GM23338 (cell line): Measurements from ENCODE around the gene PDE2A. TPM values are rescaled to one million over a fixed set of nuclear protein-coding genes. Genes with fewer than 3 reads are reported as not detected.

Source experiments
- ATAC-seq: fragments of 200-7000 bp; cut with Tn5 transposase; 3 replicates; pipeline ENCODE4 v1.9.1; 2020
- DNase-seq: peaks from one replicate; pipeline ENCODE4 v3.0.0-alpha.2; 2015; ENCODE audit warnings: low spot score
- H2AFZ ChIP-seq: fragments of 200-600 bp; sonication (generic); 2 replicates; pipeline ENCODE4 v1.8.0; 2016; ENCODE audit warnings: antibody characterized with exemption, mild to moderate bottlenecking, moderate library complexity
- H3F3A ChIP-seq: fragments of 200-600 bp; sonication (generic); replicated peaks from 2 replicates; pipeline ENCODE4 v1.8.0; 2017; ENCODE audit warnings: antibody characterized with exemption, mixed run types, low read depth
- H3K27ac ChIP-seq: fragments of 200-600 bp; sonication (generic); 2 replicates; pipeline ENCODE4 v1.6.1; 2016; ENCODE audit warnings: low read depth
- H3K27me3 ChIP-seq: fragments of 200-600 bp; sonication (generic); 2 replicates; pipeline ENCODE4 v1.8.0; 2016; ENCODE audit warnings: mild to moderate bottlenecking, mixed run types, moderate library complexity; ENCODE audit not compliant: insufficient read depth
- H3K36me3 ChIP-seq: fragments of 200-600 bp; sonication (generic); 2 replicates; pipeline ENCODE4 v1.8.0; 2016; ENCODE audit warnings: mild to moderate bottlenecking; ENCODE audit not compliant: insufficient read depth
- H3K4me1 ChIP-seq: fragments of 200-600 bp; sonication (generic); 2 replicates; pipeline ENCODE4 v1.8.0; 2016; ENCODE audit warnings: mild to moderate bottlenecking, moderate library complexity; ENCODE audit not compliant: insufficient read depth
- H3K4me2 ChIP-seq: fragments of 200-600 bp; sonication (generic); 2 replicates; pipeline ENCODE4 v1.7.1; 2017; ENCODE audit warnings: mixed run types
- H3K4me3 ChIP-seq: fragments of 200-600 bp; sonication (generic); 2 replicates; pipeline ENCODE4 v1.6.1; 2016; ENCODE audit warnings: mixed run types
- H3K79me2 ChIP-seq: fragments of 200-600 bp; sonication (generic); replicated peaks from 2 replicates; pipeline ENCODE4 v1.8.0; 2017; ENCODE audit warnings: mild to moderate bottlenecking; ENCODE audit not compliant: insufficient read depth
- H3K9me2 ChIP-seq: fragments of 200-600 bp; sonication (generic); 2 replicates; pipeline ENCODE4 v1.8.0; 2017; ENCODE audit not compliant: insufficient read depth
- H4K20me1 ChIP-seq: fragments of 200-600 bp; sonication (generic); replicated peaks from 2 replicates; pipeline ENCODE4 v1.8.0; 2017; ENCODE audit warnings: mild to moderate bottlenecking; ENCODE audit not compliant: insufficient read depth
- H3K27ac Mint-ChIP-seq: 2 replicates; pipeline ENCODE4 v1.8.0; 2020; ENCODE audit warnings: inconsistent platforms, mild to moderate bottlenecking, moderate library complexity, mixed read lengths
- H3K27me3 Mint-ChIP-seq: 3 replicates; pipeline ENCODE4 v1.8.0; 2022; ENCODE audit warnings: low read depth, mild to moderate bottlenecking, moderate library complexity, mixed read lengths, inconsistent platforms; ENCODE audit not compliant: insufficient read depth, poor library complexity
- H3K36me3 Mint-ChIP-seq: 3 replicates; pipeline ENCODE4 v1.8.0; 2021; ENCODE audit warnings: low read depth, mild to moderate bottlenecking, inconsistent platforms, moderate library complexity, mixed read lengths
- H3K4me1 Mint-ChIP-seq: 3 replicates; pipeline ENCODE4 v1.8.0; 2020; ENCODE audit warnings: mild to moderate bottlenecking, inconsistent platforms, mixed read lengths
- H3K4me3 Mint-ChIP-seq: 3 replicates; pipeline ENCODE4 v1.8.0; 2021; ENCODE audit warnings: moderate library complexity, mild to moderate bottlenecking, inconsistent platforms, mixed read lengths
- H3K9me3 Mint-ChIP-seq: 3 replicates; pipeline ENCODE4 v1.8.0; 2020; ENCODE audit warnings: moderate library complexity, mild to moderate bottlenecking, inconsistent platforms, mixed read lengths
- CREB1 ChIP-seq: fragments of 250-450 bp; sonication (Bioruptor Pico); IDR thresholded peaks from 2 replicates; pipeline ENCODE4 v1.5.0; 2020; ENCODE audit warnings: low read depth, mild to moderate bottlenecking, moderate library complexity
- ETS1 ChIP-seq: IDR thresholded peaks from 2 replicates; pipeline ENCODE4 v1.6.1; 2016; ENCODE audit warnings: antibody characterized with exemption
- EZH2 ChIP-seq: fragments of 200-600 bp; sonication (generic); IDR thresholded peaks from one replicate; pipeline ENCODE4 v1.8.0; 2017; ENCODE audit warnings: antibody characterized with exemption, mild to moderate bottlenecking, low read depth; ENCODE audit not compliant: unreplicated experiment
- EZH2phosphoT487 ChIP-seq: fragments of 200-600 bp; sonication (generic); IDR thresholded peaks from one replicate; pipeline ENCODE4 v1.8.1; 2018; ENCODE audit warnings: antibody characterized with exemption; ENCODE audit not compliant: unreplicated experiment
- JUNB ChIP-seq: IDR thresholded peaks from one replicate; pipeline ENCODE4 v1.6.1; 2016; ENCODE audit warnings: antibody characterized with exemption; ENCODE audit not compliant: unreplicated experiment
- NANOG ChIP-seq: IDR thresholded peaks from 2 replicates; pipeline ENCODE4 v1.6.1; 2016; ENCODE audit warnings: antibody characterized with exemption, borderline replicate concordance
- POLR2AphosphoS5 ChIP-seq: IDR thresholded peaks from 2 replicates; pipeline ENCODE4 v1.6.1; 2016; ENCODE audit warnings: antibody characterized with exemption, low read depth
- REST ChIP-seq: IDR thresholded peaks from one replicate; pipeline ENCODE4 v1.6.1; 2018; ENCODE audit warnings: antibody characterized with exemption; ENCODE audit not compliant: unreplicated experiment
- STAT1 ChIP-seq: IDR thresholded peaks from one replicate; pipeline ENCODE4 v1.6.1; 2016; ENCODE audit warnings: antibody characterized with exemption; ENCODE audit not compliant: unreplicated experiment
- ZNF114 ChIP-seq: fragments of 250-450 bp; sonication (Bioruptor Pico); IDR thresholded peaks from 2 replicates; pipeline ENCODE4 v1.5.0; 2020; ENCODE audit warnings: mild to moderate bottlenecking, moderate library complexity
- ZNF331 ChIP-seq: fragments of 250-450 bp; sonication (Bioruptor Pico); IDR thresholded peaks from 2 replicates; pipeline ENCODE4 v1.5.0; 2020; ENCODE audit warnings: low read depth, mild to moderate bottlenecking, moderate library complexity
- ZNF462 ChIP-seq: fragments of 250-450 bp; sonication (Bioruptor Pico); IDR thresholded peaks from 2 replicates; pipeline ENCODE4 v1.5.0; 2020; ENCODE audit warnings: mild to moderate bottlenecking, moderate library complexity
- polyA plus RNA-seq: library from polyadenylated mRNA; unstranded; fragments of >200 nt; fragmentation: Nextera tagmentation; extraction: Ambion mirVana; gene quantifications from 2 replicates; pipeline ENCODE4 v1.2.1, GENCODE V29; 2016
- total RNA-seq: library from RNA; depleted of rRNA; stranded (reverse); fragments of >200 nt; shearing (Covaris generic); gene quantifications from 2 replicates; pipeline ENCODE4 v1.2.3, GENCODE V29; 2014
- TF ChIP-seq, protein P1 (sequence below), 2 experiments: fragments of 200-600 bp in 1 of 2; sonication (generic) in 1 of 2; conservative IDR thresholded peaks; 2 replicates each; pipeline versions ENCODE4 v1.5.1 to v1.6.1; 2016 to 2017; ENCODE audit warnings: antibody characterized with exemption in 2 of 2, low read depth in 2 of 2, mild to moderate bottlenecking in 2 of 2, moderate library complexity in 1 of 2

The PDE2A gene
- total and polyA plus RNA-seq, 2 experiments from 2014 or later, result 4.3 to 16.2 TPM

GRCh38 chr11:72655896-72656464 is 18.2 kb downstream of the PDE2A start:
- H2AFZ ChIP-seq, result no peak overlapping the region
- H3F3A ChIP-seq, result no peaks in the 10 kb centered on the region
- Mint-ChIP-seq H3K27ac (no peak overlapping the region), H3K4me1 (peaks cover 28% of the 10 kb centered on the region), H3K4me3 (no peak overlapping the region), H3K36me3 (no peaks in the 10 kb centered on the region), H3K27me3 (peaks cover 6% of the 10 kb centered on the region), H3K9me3 (no peaks in the 10 kb centered on the region)
- DNase-seq (no peak), ATAC-seq (no peak)
- H3K27ac ChIP-seq, result no peak overlapping the region
- H3K4me3 ChIP-seq, result no peak overlapping the region
- no peaks in the 10 kb centered on the region for H3K9me2 ChIP-seq
- no peak for TF ChIP-seq REST
- TF ChIP-seq, protein P1, sequence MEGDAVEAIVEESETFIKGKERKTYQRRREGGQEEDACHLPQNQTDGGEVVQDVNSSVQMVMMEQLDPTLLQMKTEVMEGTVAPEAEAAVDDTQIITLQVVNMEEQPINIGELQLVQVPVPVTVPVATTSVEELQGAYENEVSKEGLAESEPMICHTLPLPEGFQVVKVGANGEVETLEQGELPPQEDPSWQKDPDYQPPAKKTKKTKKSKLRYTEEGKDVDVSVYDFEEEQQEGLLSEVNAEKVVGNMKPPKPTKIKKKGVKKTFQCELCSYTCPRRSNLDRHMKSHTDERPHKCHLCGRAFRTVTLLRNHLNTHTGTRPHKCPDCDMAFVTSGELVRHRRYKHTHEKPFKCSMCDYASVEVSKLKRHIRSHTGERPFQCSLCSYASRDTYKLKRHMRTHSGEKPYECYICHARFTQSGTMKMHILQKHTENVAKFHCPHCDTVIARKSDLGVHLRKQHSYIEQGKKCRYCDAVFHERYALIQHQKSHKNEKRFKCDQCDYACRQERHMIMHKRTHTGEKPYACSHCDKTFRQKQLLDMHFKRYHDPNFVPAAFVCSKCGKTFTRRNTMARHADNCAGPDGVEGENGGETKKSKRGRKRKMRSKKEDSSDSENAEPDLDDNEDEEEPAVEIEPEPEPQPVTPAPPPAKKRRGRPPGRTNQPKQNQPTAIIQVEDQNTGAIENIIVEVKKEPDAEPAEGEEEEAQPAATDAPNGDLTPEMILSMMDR (conservative IDR thresholded peaks at IDR 0.05; ENCODE audit: low read depth in 2 of 2), result no peak
- no peak for TF ChIP-seq ZNF114 (CRISPR knock-in tag)
- TF ChIP-seq STAT1, result no peak
- no peak for TF ChIP-seq ETS1
- TF ChIP-seq EZH2phosphoT487, result no peak
- no peak for TF ChIP-seq NANOG
- no peak for TF ChIP-seq ZNF331
- TF ChIP-seq EZH2, result no peak
- TF ChIP-seq CREB1, result no peak
- no peak for TF ChIP-seq POLR2AphosphoS5
- no peak for TF ChIP-seq JUNB
- no peak for TF ChIP-seq ZNF462 (CRISPR knock-in tag)
- no peaks in the 10 kb centered on the region; the same call in 1 of the 2 replicates for H4K20me1 ChIP-seq
- peaks cover 5% of the 10 kb centered on the region; the same call in 1 of the 2 replicates for H3K4me1 ChIP-seq
- H3K36me3 ChIP-seq, result no peaks in the 10 kb centered on the region
- no peak overlapping the region for H3K4me2 ChIP-seq
- no peaks in the 10 kb centered on the region for H3K79me2 ChIP-seq
- no peaks in the 10 kb centered on the region for H3K27me3 ChIP-seq
